ENCODE results near the gene C2orf92. TPM values are rescaled to one million over a fixed set of nuclear protein-coding genes. Genes with fewer than 3 reads are reported as not detected.

The C2orf92 gene
- total RNA-seq, 1 donor, result 2.5 TPM

GRCh38 chr2:97654309-97654708, 15.2 kb upstream of the C2orf92 start:
- no peak for TF ChIP-seq CTCF (IDR thresholded peaks at IDR 0.05; ENCODE audit: extremely low read depth, low read depth, low read length)
- no peak for DNase-seq (ENCODE audit: insufficient read length, low spot score, missing footprints)
- Histone ChIP-seq H4K20me1 (ENCODE audit: insufficient read depth, low read length) (no peaks in the 10 kb centered on the region), H3K27me3 (ENCODE audit: insufficient read depth, low read length) (no peaks in the 10 kb centered on the region), H3K4me1 (ENCODE audit: insufficient read depth, low read length) (no peaks in the 10 kb centered on the region), H2AFZ (ENCODE audit: low read length) (no peak overlapping the region), H3K4me3 (ENCODE audit: insufficient read depth, low read length) (no peak overlapping the region), H3K36me3 (ENCODE audit: insufficient read depth, low read length) (peaks cover 53% of the 10 kb centered on the region), H3K4me2 (ENCODE audit: insufficient read depth, low read length) (no peak overlapping the region), H3K27ac (ENCODE audit: low read depth, low read length) (no peak overlapping the region), H3K79me2 (ENCODE audit: insufficient read depth, low read length) (peaks cover 9% of the 10 kb centered on the region), H3K9me3 (ENCODE audit: low read depth, low read length) (no peaks in the 10 kb centered on the region)

GRCh38 chr2:97654791-97655190, 14.7 kb upstream of the C2orf92 start:
- no peaks in the 10 kb centered on the region for H3K4me1 ChIP-seq (ENCODE audit: insufficient read depth, low read length)
- H3K4me3 ChIP-seq (ENCODE audit: insufficient read depth, low read length), result no peak overlapping the region
- H3K36me3 ChIP-seq (ENCODE audit: insufficient read depth, low read length), result peaks cover 56% of the 10 kb centered on the region
- no peaks in the 10 kb centered on the region for H3K9me3 ChIP-seq (ENCODE audit: low read depth, low read length)
- H2AFZ ChIP-seq (ENCODE audit: low read length), result no peak overlapping the region
- no peak for TF ChIP-seq CTCF (IDR thresholded peaks at IDR 0.05; ENCODE audit: extremely low read depth, low read depth, low read length)
- H4K20me1 ChIP-seq (ENCODE audit: insufficient read depth, low read length), result no peaks in the 10 kb centered on the region
- no peak overlapping the region for H3K27ac ChIP-seq (ENCODE audit: low read depth, low read length)
- peak; percentile 88 for DNase-seq (ENCODE audit: insufficient read length, low spot score, missing footprints)
- H3K4me2 ChIP-seq (ENCODE audit: insufficient read depth, low read length), result no peak overlapping the region
- no peaks in the 10 kb centered on the region for H3K27me3 ChIP-seq (ENCODE audit: insufficient read depth, low read length)
- H3K79me2 ChIP-seq (ENCODE audit: insufficient read depth, low read length), result peaks cover 13% of the 10 kb centered on the region

GRCh38 chr2:97656129-97656755, 13.3 kb upstream of the C2orf92 start:
- Histone ChIP-seq H3K27ac (ENCODE audit: low read depth, low read length) (no peak overlapping the region), H3K4me1 (ENCODE audit: insufficient read depth, low read length) (peaks cover 4% of the 10 kb centered on the region), H3K27me3 (ENCODE audit: insufficient read depth, low read length) (no peaks in the 10 kb centered on the region), H3K79me2 (ENCODE audit: insufficient read depth, low read length) (peaks cover 28% of the 10 kb centered on the region), H4K20me1 (ENCODE audit: insufficient read depth, low read length) (peaks cover 14% of the 10 kb centered on the region), H3K4me2 (ENCODE audit: insufficient read depth, low read length) (no peak overlapping the region), H3K9me3 (ENCODE audit: low read depth, low read length) (no peaks in the 10 kb centered on the region), H3K36me3 (ENCODE audit: insufficient read depth, low read length) (peaks cover 64% of the 10 kb centered on the region), H3K4me3 (ENCODE audit: insufficient read depth, low read length) (no peak overlapping the region), H2AFZ (ENCODE audit: low read length) (no peak overlapping the region)
- TF ChIP-seq CTCF (IDR thresholded peaks at IDR 0.05; ENCODE audit: extremely low read depth, low read depth, low read length), result no peak
- no peak for DNase-seq (ENCODE audit: insufficient read length, low spot score, missing footprints)

- no peak overlapping the region for H3K4me2 ChIP-seq (ENCODE audit: insufficient read depth, low read length)
- H3K36me3 ChIP-seq (ENCODE audit: insufficient read depth, low read length), result peaks cover 64% of the 10 kb centered on the region
- no peak overlapping the region for H3K4me3 ChIP-seq (ENCODE audit: insufficient read depth, low read length)
- H3K4me1 ChIP-seq (ENCODE audit: insufficient read depth, low read length), result peaks cover 12% of the 10 kb centered on the region
- H4K20me1 ChIP-seq (ENCODE audit: insufficient read depth, low read length), result peaks cover 22% of the 10 kb centered on the region
- H3K79me2 ChIP-seq (ENCODE audit: insufficient read depth, low read length), result peaks cover 36% of the 10 kb centered on the region
- H3K27me3 ChIP-seq (ENCODE audit: insufficient read depth, low read length), result no peaks in the 10 kb centered on the region
- no peaks in the 10 kb centered on the region for H3K9me3 ChIP-seq (ENCODE audit: low read depth, low read length)
- TF ChIP-seq CTCF (IDR thresholded peaks at IDR 0.05; ENCODE audit: extremely low read depth, low read depth, low read length), result no peak
- DNase-seq (ENCODE audit: insufficient read length, low spot score, missing footprints), result no peak
- H2AFZ ChIP-seq (ENCODE audit: low read length), result no peak overlapping the region
- no peak overlapping the region for H3K27ac ChIP-seq (ENCODE audit: low read depth, low read length)
These were observed 12.5 kb upstream of the C2orf92 start for GRCh38 chr2:97656905-97657587.
